ENCODE measurements around the gene SPATA20. TPM values are rescaled to one million over a fixed set of nuclear protein-coding genes. Genes with fewer than 3 reads are reported as not detected.
A peak's percentile ranks its signal among the peaks of the same experiment; 100 is the strongest.

SPATA20 gene
- total RNA-seq, 8 experiments from 2014 or later = 5.4 to 64.4 (median 25.4) TPM

GRCh38 chr17:50545311-50545710, 1.7 kb upstream of the SPATA20 start:
- H3K4me1 ChIP-seq (replicated peaks in 1 of 2) = peaks cover 15 to 22% of the 10 kb centered on the region in 2 donors
- WGBS, 10 experiments = 50 to 60% methylated on average over 1 of the region's 8 CpGs; no CpG with 5 or more reads in 8 of the 10 experiments
- in situ Hi-C loops (cut with MboI; ENCODE audit: low pct_unique_long_range_greater_than_20kb in 2 of 9, low sequenced_read_pairs in 9 of 9, unreplicated experiment in 9 of 9) = loop anchor here in 5 of 9 experiments (10.0 to 25.0 kb wide), 4 partner anchors 139 to 299 kb away; partner anchors contain the start of gene WFIKKN2 (in 2 of the 5)

GRCh38 chr17:50546701-50547034, 306 bp upstream of the SPATA20 start:
- 0 to 100% (median 56%) methylated on average over 1 to 2 of the region's 4 CpGs; no CpG with 5 or more reads in 4 of the 10 experiments for WGBS, 10 experiments
- in situ Hi-C loops (cut with MboI; ENCODE audit: low pct_unique_long_range_greater_than_20kb in 2 of 9, low sequenced_read_pairs in 9 of 9, unreplicated experiment in 9 of 9) = loop anchor here in 5 of 9 experiments (10.0 to 25.0 kb wide), 4 partner anchors 138 to 298 kb away; partner anchors contain the start of gene WFIKKN2 (in 2 of the 5)
- ATAC-seq (replicated peaks in 6 of 8) = no peak

More at GRCh38 chr17:50545311-50545710, 1.7 kb upstream of the SPATA20 start:
- no peak for ATAC-seq (replicated peaks in 6 of 8)
- Histone ChIP-seq H3K27ac (no peak overlapping the region), H3K4me3 (no peak overlapping the region)

GRCh38 chr17:50547736-50548083, 736 bp downstream of the SPATA20 start:
- Histone ChIP-seq H3K27ac (no peak overlapping the region), H3K4me3 (peak overlapping the region in 2 of 5 donors; percentile 42 to 52), H3K4me1 (replicated peaks in 1 of 2) (peaks cover 16 to 23% of the 10 kb centered on the region in 2 donors)
- in situ Hi-C loops (cut with MboI; ENCODE audit: low pct_unique_long_range_greater_than_20kb in 2 of 9, low sequenced_read_pairs in 9 of 9, unreplicated experiment in 9 of 9) = loop anchor here in 5 of 9 experiments (10.0 to 25.0 kb wide), 4 partner anchors 137 to 297 kb away; partner anchors contain the start of gene WFIKKN2 (in 2 of the 5)
- ATAC-seq (replicated peaks in 6 of 8) = peak in 2 of 8 experiments; percentile 8 to 20
- WGBS, 10 experiments = 20 to 60% (median 50%) methylated on average over 1 of the region's 5 CpGs; no CpG with 5 or more reads in 7 of the 10 experiments

More at GRCh38 chr17:50546701-50547034, 306 bp upstream of the SPATA20 start:
- Histone ChIP-seq H3K27ac (no peak overlapping the region), H3K4me3 (peak overlapping the region in 2 of 5 donors; percentile 42 to 52), H3K4me1 (replicated peaks in 1 of 2) (peaks cover 20 to 25% of the 10 kb centered on the region in 2 donors)

- peaks cover 12 to 18% of the 10 kb centered on the region in 2 donors for H3K4me1 ChIP-seq (replicated peaks in 1 of 2)
- in situ Hi-C loops (cut with MboI; ENCODE audit: low pct_unique_long_range_greater_than_20kb in 2 of 9, low sequenced_read_pairs in 9 of 9, unreplicated experiment in 9 of 9) = loop anchor here in 5 of 9 experiments (10.0 to 25.0 kb wide), 4 partner anchors 136 to 296 kb away; partner anchors contain the start of gene WFIKKN2 (in 2 of the 5)
- H3K27ac ChIP-seq = no peak overlapping the region
- no peak overlapping the region for H3K4me3 ChIP-seq
- ATAC-seq (replicated peaks in 6 of 8) = no peak
- 90 to 100% (median 100%) methylated on average over 1 to 6 of the region's 18 CpGs; no CpG with 5 or more reads in 5 of the 10 experiments for WGBS, 10 experiments
Measured at GRCh38 chr17:50548831-50549230, 1.9 kb downstream of the SPATA20 start.

GRCh38 chr17:50549256-50549941, 2.4 kb downstream of the SPATA20 start:
- no peak for ATAC-seq (replicated peaks in 6 of 8)
- 88 to 100% (median 90%) methylated on average over 1 to 5 of the region's 19 CpGs; no CpG with 5 or more reads in 7 of the 10 experiments for WGBS, 10 experiments
- in situ Hi-C loops (cut with MboI; ENCODE audit: low pct_unique_long_range_greater_than_20kb in 2 of 9, low sequenced_read_pairs in 9 of 9, unreplicated experiment in 9 of 9) = loop anchor here in 5 of 9 experiments (10.0 to 25.0 kb wide), 4 partner anchors 135 to 295 kb away; partner anchors contain the start of gene WFIKKN2 (in 2 of the 5)

GRCh38 chr17:50549969-50550368, 3.0 kb downstream of the SPATA20 start:
- 90 to 100% methylated on average over 1 to 2 of the region's 11 CpGs; no CpG with 5 or more reads in 8 of the 10 experiments for WGBS, 10 experiments
- in situ Hi-C loops (cut with MboI; ENCODE audit: low pct_unique_long_range_greater_than_20kb in 2 of 9, low sequenced_read_pairs in 9 of 9, unreplicated experiment in 9 of 9) = loop anchor here in 5 of 9 experiments (10.0 to 25.0 kb wide), 5 partner anchors 75 to 295 kb away; partner anchors contain the start of gene WFIKKN2 (in 2 of the 5)

More at GRCh38 chr17:50549256-50549941, 2.4 kb downstream of the SPATA20 start:
- H3K27ac ChIP-seq = no peak overlapping the region
- peaks cover 13 to 18% of the 10 kb centered on the region in 2 donors for H3K4me1 ChIP-seq (replicated peaks in 1 of 2)
- H3K4me3 ChIP-seq = no peak overlapping the region

GRCh38 chr17:50550661-50551432, 3.9 kb downstream of the SPATA20 start:
- H3K27ac ChIP-seq = no peak overlapping the region
- in situ Hi-C loops (cut with MboI; ENCODE audit: low pct_unique_long_range_greater_than_20kb in 2 of 9, low sequenced_read_pairs in 9 of 9, unreplicated experiment in 9 of 9) = loop anchor here in 1 of 9 experiments (10.0 kb wide), 1 partner anchor 74 kb away; no protein-coding TSS in a partner anchor
- peak; percentile 45 to 83 (median 76) for ATAC-seq (replicated peaks in 6 of 8)
- WGBS, 10 experiments = 13 to 100% (median 40%) methylated on average over 1 to 8 of the region's 32 CpGs; no CpG with 5 or more reads in 3 of the 10 experiments
- no peak overlapping the region for H3K4me3 ChIP-seq
- peaks cover 23 to 24% of the 10 kb centered on the region in 2 donors for H3K4me1 ChIP-seq (replicated peaks in 1 of 2)

More at GRCh38 chr17:50549969-50550368, 3.0 kb downstream of the SPATA20 start:
- Histone ChIP-seq H3K27ac (no peak overlapping the region), H3K4me1 (replicated peaks in 1 of 2) (peaks cover 19% of the 10 kb centered on the region in 2 donors), H3K4me3 (no peak overlapping the region)
- no peak for ATAC-seq (replicated peaks in 6 of 8)

- ATAC-seq (replicated peaks in 6 of 8) = no peak
- H3K27ac ChIP-seq = no peak overlapping the region
- no peak overlapping the region for H3K4me3 ChIP-seq
- 80% methylated on average over 1 of the region's 8 CpGs; no CpG with 5 or more reads in 9 of the 10 experiments for WGBS, 10 experiments
- in situ Hi-C loops (cut with MboI; ENCODE audit: low pct_unique_long_range_greater_than_20kb in 2 of 9, low sequenced_read_pairs in 9 of 9, unreplicated experiment in 9 of 9) = loop anchor here in 1 of 9 experiments (10.0 kb wide), 1 partner anchor 73 kb away; no protein-coding TSS in a partner anchor
- peaks cover 23 to 24% of the 10 kb centered on the region in 2 donors for H3K4me1 ChIP-seq (replicated peaks in 1 of 2)
Measured at GRCh38 chr17:50551433-50551815, 4.5 kb downstream of the SPATA20 start.

GRCh38 chr17:50551884-50552283, 4.9 kb downstream of the SPATA20 start:
- Histone ChIP-seq H3K4me1 (replicated peaks in 1 of 2) (peaks cover 20 to 24% of the 10 kb centered on the region in 2 donors), H3K27ac (no peak overlapping the region), H3K4me3 (no peak overlapping the region)
- WGBS, 10 experiments = 76 to 100% (median 90%) methylated on average over 2 to 4 of the region's 12 CpGs; no CpG with 5 or more reads in 7 of the 10 experiments
- in situ Hi-C loops (cut with MboI; ENCODE audit: low pct_unique_long_range_greater_than_20kb in 2 of 9, low sequenced_read_pairs in 9 of 9, unreplicated experiment in 9 of 9) = loop anchor here in 1 of 9 experiments (10.0 kb wide), 1 partner anchor 73 kb away; no protein-coding TSS in a partner anchor
- no peak for ATAC-seq (replicated peaks in 6 of 8)

- no CpG with 5 or more reads among the region's 17 CpGs for WGBS, 10 experiments
- peaks cover 24 to 44% of the 10 kb centered on the region in 2 donors for H3K4me1 ChIP-seq (replicated peaks in 1 of 2)
- ATAC-seq (replicated peaks in 6 of 8) = no peak
- in situ Hi-C loops (cut with MboI; ENCODE audit: low pct_unique_long_range_greater_than_20kb in 2 of 9, low sequenced_read_pairs in 9 of 9, unreplicated experiment in 9 of 9) = loop anchor here in 1 of 9 experiments (10.0 kb wide), 1 partner anchor 71 kb away; no protein-coding TSS in a partner anchor
- no peak overlapping the region for H3K4me3 ChIP-seq
- H3K27ac ChIP-seq = no peak overlapping the region
Measured at GRCh38 chr17:50554201-50554600, 7.2 kb downstream of the SPATA20 start.

GRCh38 chr17:50556803-50557202, 9.8 kb downstream of the SPATA20 start:
- Histone ChIP-seq H3K4me1 (replicated peaks in 1 of 2) (peaks cover 25 to 40% of the 10 kb centered on the region in 2 donors), H3K4me3 (no peak overlapping the region), H3K27ac (no peak overlapping the region)
- 20 to 80% (median 40%) methylated on average over 1 of the region's 5 CpGs; no CpG with 5 or more reads in 7 of the 10 experiments for WGBS, 10 experiments
- no peak for ATAC-seq (replicated peaks in 6 of 8)
- in situ Hi-C loops (cut with MboI; ENCODE audit: low pct_unique_long_range_greater_than_20kb in 2 of 9, low sequenced_read_pairs in 9 of 9, unreplicated experiment in 9 of 9) = loop anchor here in 2 of 9 experiments (5.0 to 10.0 kb wide), 2 partner anchors 68 to 70 kb away; no protein-coding TSS in a partner anchor

GRCh38 chr17:50557630-50558029, 10.7 kb downstream of the SPATA20 start:
- in situ Hi-C loops (cut with MboI; ENCODE audit: low pct_unique_long_range_greater_than_20kb in 2 of 9, low sequenced_read_pairs in 9 of 9, unreplicated experiment in 9 of 9) = loop anchor here in 2 of 9 experiments (5.0 to 10.0 kb wide), 2 partner anchors 67 to 70 kb away; no protein-coding TSS in a partner anchor
- H3K27ac ChIP-seq = no peak overlapping the region
- WGBS, 10 experiments = 80 to 90% (median 82%) methylated on average over 1 to 2 of the region's 4 CpGs; no CpG with 5 or more reads in 6 of the 10 experiments
- peaks cover 31 to 47% of the 10 kb centered on the region in 2 donors for H3K4me1 ChIP-seq (replicated peaks in 1 of 2)
- H3K4me3 ChIP-seq = no peak overlapping the region
- no peak for ATAC-seq (replicated peaks in 6 of 8)
